ENCODE measurements around the gene TSFM.
A peak's percentile ranks its signal among the peaks of the same experiment; 100 is the strongest.

Gene TSFM

GRCh38 chr12:57745485-57745881, 37.1 kb upstream of the TSFM start:
- peak; percentile 40 for ATAC-seq
- TF ChIP-seq CSRNP3 (CRISPR knock-in tag; IDR thresholded peaks at IDR 0.05), result no peak
- 0 out of 2 replicates have a peak, but pooled peaks have one; percentile 12 for TF ChIP-seq PATZ1 (CRISPR knock-in tag; IDR thresholded peaks at IDR 0.05; ENCODE audit: borderline replicate concordance)
- no peak for TF ChIP-seq OSR1 (CRISPR knock-in tag; IDR thresholded peaks at IDR 0.05)
- no peak for TF ChIP-seq ZNF70 (CRISPR knock-in tag; IDR thresholded peaks at IDR 0.05)

- ATAC-seq, result no peak
- TF ChIP-seq ESRRG (CRISPR knock-in tag; IDR thresholded peaks at IDR 0.05) (no peak), GLIS3 (CRISPR knock-in tag; IDR thresholded peaks at IDR 0.05) (no peak), PPARA (CRISPR knock-in tag; IDR thresholded peaks at IDR 0.05; ENCODE audit: borderline replicate concordance) (no peak), ZNF565 (CRISPR knock-in tag; conservative IDR thresholded peaks at IDR 0.05; ENCODE audit: low read depth) (no peak), TCF4 (CRISPR knock-in tag; IDR thresholded peaks at IDR 0.05; ENCODE audit: borderline replicate concordance) (no peak), ZFP30 (CRISPR knock-in tag; IDR thresholded peaks at IDR 0.05) (no peak), POU6F1 (CRISPR knock-in tag; IDR thresholded peaks at IDR 0.05; ENCODE audit: borderline replicate concordance, low read depth) (no peak), PATZ1 (CRISPR knock-in tag; IDR thresholded peaks at IDR 0.05; ENCODE audit: borderline replicate concordance) (no peak), CSRNP3 (CRISPR knock-in tag; IDR thresholded peaks at IDR 0.05) (no peak), ZFP3 (CRISPR knock-in tag; IDR thresholded peaks at IDR 0.05) (no peak)
These were observed 36.6 kb upstream of the TSFM start for GRCh38 chr12:57746025-57746424.

- TF ChIP-seq ZNF8 (CRISPR knock-in tag; IDR thresholded peaks at IDR 0.05), result no peak
- ATAC-seq, result no peak
These were observed 33.5 kb upstream of the TSFM start for GRCh38 chr12:57749061-57749460.

- TF ChIP-seq ESRRG (CRISPR knock-in tag; IDR thresholded peaks at IDR 0.05) (no peak), POU6F1 (CRISPR knock-in tag; IDR thresholded peaks at IDR 0.05; ENCODE audit: borderline replicate concordance, low read depth) (no peak), GLIS3 (CRISPR knock-in tag; IDR thresholded peaks at IDR 0.05) (no peak), BACH2 (CRISPR knock-in tag; IDR thresholded peaks at IDR 0.05; ENCODE audit: borderline replicate concordance) (no peak), ISL1 (CRISPR knock-in tag; IDR thresholded peaks at IDR 0.05) (no peak), OSR1 (CRISPR knock-in tag; IDR thresholded peaks at IDR 0.05) (no peak), RARB (CRISPR knock-in tag; IDR thresholded peaks at IDR 0.05) (no peak)
- ATAC-seq, result no peak
These were observed 31.8 kb upstream of the TSFM start for GRCh38 chr12:57750561-57751431.

Measured in SK-N-SH treated with all-trans-retinoic acid at 6 μM for 48 hours (cell line).